NT2/D1 (cell line): ENCODE results near the gene KCNQ1.
A peak's percentile ranks its signal among the peaks of the same experiment; 100 is the strongest.

Source experiments
- DNase-seq: peaks from one replicate; pipeline ENCODE4 v3.0.0-alpha.2; 2011; ENCODE audit warnings: low read depth, low spot score
- H3K27me3 ChIP-seq: 2 replicates; pipeline ENCODE4 v1.6.0; 2011; ENCODE audit warnings: mild to moderate bottlenecking; ENCODE audit not compliant: insufficient read length, insufficient read depth
- H3K36me3 ChIP-seq: 2 replicates; pipeline ENCODE4 v1.6.1; 2011; ENCODE audit warnings: mild to moderate bottlenecking, low read length, mixed read lengths; ENCODE audit not compliant: insufficient read depth, insufficient read length
- H3K4me1 ChIP-seq: 2 replicates; pipeline ENCODE4 v1.5.1; 2011; ENCODE audit not compliant: insufficient read depth, insufficient read length
- H3K4me3 ChIP-seq: 2 replicates; pipeline ENCODE4 v1.5.1; 2011; ENCODE audit warnings: low read depth; ENCODE audit not compliant: insufficient read length
- H3K9ac ChIP-seq: 2 replicates; pipeline ENCODE4 v1.6.0; 2011; ENCODE audit warnings: low read depth; ENCODE audit not compliant: insufficient read length
- H3K9me3 ChIP-seq: 2 replicates; pipeline ENCODE4 v1.5.1; 2011; ENCODE audit warnings: mild to moderate bottlenecking, low read length; ENCODE audit not compliant: insufficient read depth
- SUZ12 ChIP-seq: IDR thresholded peaks from 2 replicates; pipeline ENCODE4 v1.6.1; 2011; ENCODE audit not compliant: insufficient read length, insufficient read depth; ENCODE audit errors: extremely low read depth
- YY1 ChIP-seq: IDR thresholded peaks from 2 replicates; pipeline ENCODE4 v1.6.1; 2011; ENCODE audit not compliant: insufficient read length, insufficient read depth
- ZNF274 ChIP-seq: IDR thresholded peaks from 2 replicates; pipeline ENCODE4 v1.6.1; 2011; ENCODE audit warnings: mild to moderate bottlenecking, low read depth, low read length

Gene KCNQ1

GRCh38 chr11:2535673-2536439, 91.0 kb downstream of the KCNQ1 start:
- H3K9me3 ChIP-seq = no peaks in the 10 kb centered on the region
- no peak for DNase-seq
- no peaks in the 10 kb centered on the region for H3K36me3 ChIP-seq
- peaks cover 41% of the 10 kb centered on the region for H3K4me1 ChIP-seq
- no peak overlapping the region for H3K4me3 ChIP-seq
- peak overlapping the region; percentile 16 for H3K9ac ChIP-seq
- TF ChIP-seq SUZ12 (no peak), ZNF274 (no peak), YY1 (no peak)
- H3K27me3 ChIP-seq = peaks cover 66% of the 10 kb centered on the region

- Histone ChIP-seq H3K9me3 (no peaks in the 10 kb centered on the region), H3K27me3 (peaks cover 68% of the 10 kb centered on the region), H3K9ac (no peak overlapping the region), H3K4me1 (peaks cover 37% of the 10 kb centered on the region), H3K4me3 (no peak overlapping the region), H3K36me3 (no peaks in the 10 kb centered on the region)
- TF ChIP-seq ZNF274 (no peak), YY1 (no peak), SUZ12 (no peak)
- no peak for DNase-seq
These were observed 91.7 kb downstream of the KCNQ1 start for GRCh38 chr11:2536440-2536989.

GRCh38 chr11:2537010-2537705, 92.3 kb downstream of the KCNQ1 start:
- H3K36me3 ChIP-seq = no peaks in the 10 kb centered on the region
- H3K4me3 ChIP-seq = no peak overlapping the region
- peaks cover 31% of the 10 kb centered on the region for H3K4me1 ChIP-seq
- no peaks in the 10 kb centered on the region for H3K9me3 ChIP-seq
- no peak overlapping the region for H3K9ac ChIP-seq
- DNase-seq = no peak
- TF ChIP-seq YY1 (no peak), SUZ12 (no peak), ZNF274 (no peak)
- H3K27me3 ChIP-seq = peaks cover 73% of the 10 kb centered on the region

- no peak for TF ChIP-seq YY1
- TF ChIP-seq ZNF274 = no peak
- no peak for TF ChIP-seq SUZ12
- Histone ChIP-seq H3K4me3 (no peak overlapping the region), H3K9me3 (no peaks in the 10 kb centered on the region), H3K27me3 (peaks cover 75% of the 10 kb centered on the region), H3K9ac (no peak overlapping the region), H3K4me1 (peaks cover 25% of the 10 kb centered on the region), H3K36me3 (no peaks in the 10 kb centered on the region)
- DNase-seq = no peak
These were observed 93.3 kb downstream of the KCNQ1 start for GRCh38 chr11:2537896-2538724.

GRCh38 chr11:2538951-2539350, 94.1 kb downstream of the KCNQ1 start:
- H3K9me3 ChIP-seq = no peaks in the 10 kb centered on the region
- TF ChIP-seq YY1 (no peak), SUZ12 (no peak), ZNF274 (no peak)
- peaks cover 21% of the 10 kb centered on the region for H3K4me1 ChIP-seq
- H3K36me3 ChIP-seq = no peaks in the 10 kb centered on the region
- H3K27me3 ChIP-seq = peaks cover 83% of the 10 kb centered on the region
- H3K4me3 ChIP-seq = no peak overlapping the region
- no peak for DNase-seq
- H3K9ac ChIP-seq = no peak overlapping the region

GRCh38 chr11:2539371-2540222, 94.8 kb downstream of the KCNQ1 start:
- H3K4me3 ChIP-seq = no peak overlapping the region
- H3K9me3 ChIP-seq = no peaks in the 10 kb centered on the region
- no peaks in the 10 kb centered on the region for H3K36me3 ChIP-seq
- H3K4me1 ChIP-seq = peaks cover 15% of the 10 kb centered on the region
- H3K27me3 ChIP-seq = peaks cover 77% of the 10 kb centered on the region
- DNase-seq = no peak
- H3K9ac ChIP-seq = no peak overlapping the region
- TF ChIP-seq YY1 (no peak), ZNF274 (no peak), SUZ12 (no peak)
